ENCODE measurements around the gene CD302.
"Not testable (repeated sequence)": the region's sequence is repeated elsewhere in the genome, so short reads cannot be mapped to it uniquely, and the experiment has no call there.

Gene CD302, protein sequence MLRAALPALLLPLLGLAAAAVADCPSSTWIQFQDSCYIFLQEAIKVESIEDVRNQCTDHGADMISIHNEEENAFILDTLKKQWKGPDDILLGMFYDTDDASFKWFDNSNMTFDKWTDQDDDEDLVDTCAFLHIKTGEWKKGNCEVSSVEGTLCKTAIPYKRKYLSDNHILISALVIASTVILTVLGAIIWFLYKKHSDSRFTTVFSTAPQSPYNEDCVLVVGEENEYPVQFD

DNA sequence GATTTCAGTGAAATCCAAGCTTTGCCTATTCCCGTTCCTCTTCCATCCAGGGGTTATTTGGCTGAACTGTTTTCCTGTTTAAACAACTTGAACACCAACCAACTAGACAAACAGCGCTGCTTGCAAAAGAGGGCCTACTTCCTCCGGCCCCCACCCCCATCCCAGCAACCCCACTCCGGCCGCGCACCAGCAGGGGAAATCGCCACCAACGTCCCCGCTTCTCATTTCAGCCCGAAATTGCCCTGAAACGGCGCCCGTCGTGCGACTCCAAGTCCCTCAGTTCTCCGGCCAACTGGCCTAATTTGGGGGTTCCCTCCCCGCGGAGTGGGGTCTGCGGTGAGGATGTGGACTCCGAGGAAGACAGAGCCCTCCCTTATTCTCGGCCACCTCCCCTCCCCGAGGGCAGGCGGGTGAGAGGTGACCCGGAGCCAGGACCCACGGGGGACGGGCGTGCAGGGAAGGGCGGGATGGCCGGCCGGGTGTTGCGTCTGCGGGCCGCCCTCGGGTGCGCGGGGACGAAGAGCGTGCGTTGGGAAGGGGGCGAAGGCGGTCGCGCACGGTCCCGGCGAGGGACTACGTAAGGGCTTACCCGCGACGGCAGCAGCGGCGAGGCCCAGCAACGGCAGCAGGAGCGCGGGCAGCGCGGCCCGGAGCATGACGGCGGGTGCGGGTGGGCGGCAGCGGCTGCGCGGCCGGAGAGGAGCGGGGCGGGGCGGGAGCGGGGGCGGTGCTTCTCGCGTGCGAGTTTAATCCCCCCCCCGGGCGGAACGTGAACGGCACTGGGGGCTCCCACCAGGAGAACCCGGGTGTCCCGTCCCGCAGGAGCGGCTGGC lies at the start of gene CD302:
TSS of gene CD302 (minus strand) at position 666 of the 833 bp plus-strand sequence. CDS start at position 656, 10 bp downstream.
- FAIRE-seq = no peak

DNA sequence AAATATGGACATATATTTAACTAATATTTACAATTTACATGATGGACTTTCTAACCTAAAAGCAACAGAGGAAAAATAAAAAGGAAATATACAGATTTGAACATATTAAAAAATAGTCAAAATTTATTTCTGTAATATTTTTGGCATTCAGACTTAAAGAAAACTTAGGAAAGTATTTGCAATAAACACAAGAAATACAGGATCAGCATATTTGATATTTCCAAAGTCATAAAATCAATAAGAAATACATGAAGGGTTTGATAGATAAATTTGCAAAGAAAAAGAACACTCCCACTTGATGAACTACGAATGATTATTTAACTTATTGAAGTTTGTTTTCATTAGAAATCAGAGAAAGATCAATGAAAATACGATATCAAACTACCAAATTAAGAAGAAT lies 48.6 kb upstream of the CD302 start:
- no peak for FAIRE-seq

DNA sequence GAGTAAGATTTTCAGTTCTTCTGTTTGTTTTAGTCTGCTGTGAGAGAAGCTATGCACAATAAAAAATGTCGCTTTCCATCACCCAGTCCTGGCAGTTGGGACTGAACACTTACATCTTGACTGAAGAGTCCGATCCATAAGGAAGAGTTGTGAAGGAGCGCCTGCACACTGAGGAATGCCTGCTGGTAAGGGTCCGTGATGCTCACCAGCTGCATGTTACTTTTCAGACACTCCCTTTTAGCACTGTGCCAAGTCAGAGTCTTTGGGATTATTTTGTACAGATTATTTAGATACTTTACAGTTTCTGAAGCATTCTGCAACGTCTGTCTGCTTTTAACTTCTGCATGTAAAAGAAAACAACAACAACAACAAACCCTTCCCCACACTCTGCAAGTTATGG lies 42.6 kb upstream of the CD302 start:
- FAIRE-seq = no peak

DNA sequence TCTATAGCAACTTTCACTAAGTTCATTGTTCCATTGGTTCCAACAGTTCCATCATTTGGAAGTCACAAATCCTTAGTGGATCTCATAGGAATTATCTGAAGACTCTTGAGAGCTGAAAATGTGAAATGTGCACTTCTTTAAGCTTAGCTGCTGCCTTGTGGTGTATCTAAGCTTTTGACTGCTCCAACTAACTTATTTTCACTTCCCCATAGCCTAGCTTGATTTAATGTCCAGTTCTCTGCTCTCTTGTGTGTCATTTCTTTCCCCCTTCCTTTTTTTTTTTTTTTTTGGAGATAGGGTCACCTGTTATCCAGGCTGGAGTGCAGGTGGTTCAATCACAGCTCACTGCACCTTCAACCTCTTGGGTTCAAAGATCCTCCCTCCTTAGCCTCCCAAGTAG lies 34.9 kb upstream of the CD302 start:
- no peak for FAIRE-seq

DNA sequence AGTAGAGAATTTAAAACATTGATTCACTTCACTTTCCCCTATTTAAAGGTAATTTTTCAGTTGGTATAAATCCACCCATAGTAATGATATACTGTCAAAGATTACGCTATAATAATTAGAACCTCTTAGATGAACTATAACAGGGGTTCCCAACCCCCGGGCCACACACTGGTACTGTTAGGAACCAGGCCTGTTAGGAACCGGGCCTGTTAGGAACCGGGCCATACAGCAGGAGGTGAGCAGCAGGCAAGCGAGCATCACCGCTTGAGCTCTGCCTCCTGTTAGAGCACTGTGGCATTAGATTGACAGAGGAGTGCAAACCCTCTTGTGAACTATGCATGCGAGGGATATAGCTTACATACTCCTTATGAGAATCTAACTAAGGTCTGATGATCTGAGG lies 34.0 kb upstream of the CD302 start:
- FAIRE-seq = no peak

DNA sequence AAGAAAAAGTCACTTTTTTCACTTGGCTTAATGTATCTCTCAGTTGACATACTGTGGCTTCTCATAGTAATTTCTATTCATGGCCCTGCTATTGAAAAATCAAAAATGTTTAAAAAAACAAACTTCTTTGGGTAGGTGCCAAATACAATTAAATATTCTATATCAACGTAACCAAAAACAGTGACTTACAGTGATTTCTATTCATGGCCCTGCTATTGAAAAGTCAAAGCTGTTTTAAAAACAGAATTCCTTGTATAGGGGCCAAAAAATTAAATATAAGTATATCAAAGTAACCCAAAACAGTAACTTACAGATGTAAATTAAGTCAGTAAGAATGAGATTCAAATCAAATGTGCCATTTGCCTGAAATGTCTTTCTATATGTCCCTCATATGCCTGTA lies 31.4 kb upstream of the CD302 start:
- no peak for FAIRE-seq

DNA sequence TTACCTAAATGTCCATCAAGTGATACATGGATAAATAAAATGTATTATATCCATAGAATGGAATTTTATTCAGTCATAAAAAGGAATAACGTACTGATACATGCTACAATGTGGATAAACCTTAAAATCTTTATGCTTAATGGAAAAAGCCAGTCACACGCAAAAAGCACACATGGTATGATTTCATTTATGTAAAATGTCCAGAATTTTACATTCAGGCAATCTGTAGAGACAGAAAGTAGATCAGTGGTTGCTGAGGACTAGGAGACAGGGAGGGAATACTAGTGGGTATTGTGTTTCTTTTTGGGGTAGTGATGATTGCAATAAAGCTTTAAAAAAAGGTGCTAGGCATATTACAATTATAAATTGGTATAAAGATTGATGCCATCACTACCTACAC lies 30.7 kb upstream of the CD302 start:
- no peak for FAIRE-seq

DNA sequence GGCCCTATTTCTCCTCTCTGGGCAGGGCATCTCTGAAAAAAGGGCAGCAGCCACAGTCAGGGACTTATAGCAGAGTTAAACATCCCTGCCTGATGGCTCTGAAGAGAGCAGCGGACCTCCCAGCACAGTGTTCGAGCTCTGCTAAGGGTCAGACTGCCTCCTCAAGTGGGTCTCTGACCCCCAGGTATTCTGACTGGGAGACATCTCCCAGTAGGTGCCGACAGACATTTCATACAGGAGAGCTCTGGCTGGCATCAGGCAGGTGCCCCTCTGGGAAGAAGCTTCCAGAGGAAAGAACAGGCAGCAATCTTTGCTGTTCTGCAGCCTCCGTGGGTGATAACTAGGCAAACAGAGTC lies 24.4 kb upstream of the CD302 start:
- not testable (repeated sequence) for FAIRE-seq

DNA sequence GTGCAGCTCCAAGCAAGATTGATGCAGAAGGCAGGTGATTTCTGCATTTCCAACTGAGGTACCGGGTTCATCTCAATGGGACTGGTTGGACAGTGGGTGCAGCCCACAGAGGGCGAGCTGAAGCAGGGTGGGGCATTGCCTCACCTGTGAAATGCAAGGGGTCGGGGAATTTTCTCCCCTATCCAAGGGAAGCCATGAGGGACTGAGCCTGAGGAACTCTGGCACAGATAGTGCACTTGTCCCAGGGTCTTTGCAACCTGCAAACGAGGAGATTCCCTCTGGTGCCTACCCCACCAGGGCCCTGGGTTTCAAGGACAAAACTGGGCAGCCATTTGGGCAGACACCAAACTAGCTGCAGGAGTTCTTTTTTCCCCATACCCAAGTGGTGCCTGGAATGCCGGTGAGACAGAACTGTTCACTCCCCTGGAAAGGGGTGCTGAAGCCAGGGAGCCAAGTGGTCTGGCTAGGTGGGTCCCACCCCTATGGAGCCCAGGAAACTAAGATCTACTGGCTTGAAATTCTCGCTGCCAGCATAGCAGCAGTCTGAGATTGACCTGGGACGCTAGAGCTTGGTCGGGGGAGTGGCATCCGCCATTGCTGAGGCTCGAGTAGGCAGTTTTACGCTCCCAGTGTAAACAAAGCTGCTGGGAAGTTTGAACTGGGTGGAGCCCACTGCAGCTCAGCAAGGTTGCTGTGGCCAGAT lies 23.9 kb upstream of the CD302 start:
- not testable (repeated sequence) for FAIRE-seq

DNA sequence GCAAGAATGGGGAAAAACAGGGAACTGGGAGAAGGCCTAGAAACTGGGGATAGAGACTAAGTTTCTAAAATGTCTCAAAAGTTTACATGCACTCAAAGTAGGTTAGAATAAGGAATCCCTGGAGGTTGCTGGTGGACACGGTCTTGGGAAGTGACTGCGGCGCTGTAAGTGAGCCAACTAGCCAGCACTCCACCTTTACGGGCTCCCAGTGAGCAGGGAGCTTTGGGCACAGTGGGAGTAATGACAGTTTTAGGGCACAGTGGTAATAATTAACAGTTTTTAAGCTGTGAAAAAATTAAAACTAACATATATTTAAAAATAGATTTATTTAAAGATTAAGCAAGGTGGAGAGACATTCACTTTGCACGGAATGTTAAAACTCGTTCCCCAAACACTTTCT lies 20.9 kb upstream of the CD302 start:
- FAIRE-seq = no peak

DNA sequence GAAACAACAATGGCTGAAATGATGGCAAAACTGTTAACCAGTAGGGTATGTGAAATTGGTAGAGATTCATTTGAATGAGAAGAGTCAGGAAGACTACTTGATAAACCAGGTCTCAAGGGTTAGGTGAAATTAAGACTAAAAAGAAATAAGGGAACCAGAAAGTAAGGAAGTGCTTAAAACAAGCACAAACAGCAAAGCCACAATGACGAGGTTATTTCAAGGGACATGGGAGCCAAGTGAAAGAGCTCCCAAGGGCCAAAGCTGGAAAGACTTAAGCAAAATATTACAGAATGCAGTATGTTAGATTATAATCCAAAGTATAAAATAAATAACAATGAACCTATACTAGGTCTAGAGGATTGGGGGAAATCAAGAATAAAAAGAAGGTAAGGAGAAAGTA lies 19.3 kb upstream of the CD302 start:
- FAIRE-seq = no peak

DNA sequence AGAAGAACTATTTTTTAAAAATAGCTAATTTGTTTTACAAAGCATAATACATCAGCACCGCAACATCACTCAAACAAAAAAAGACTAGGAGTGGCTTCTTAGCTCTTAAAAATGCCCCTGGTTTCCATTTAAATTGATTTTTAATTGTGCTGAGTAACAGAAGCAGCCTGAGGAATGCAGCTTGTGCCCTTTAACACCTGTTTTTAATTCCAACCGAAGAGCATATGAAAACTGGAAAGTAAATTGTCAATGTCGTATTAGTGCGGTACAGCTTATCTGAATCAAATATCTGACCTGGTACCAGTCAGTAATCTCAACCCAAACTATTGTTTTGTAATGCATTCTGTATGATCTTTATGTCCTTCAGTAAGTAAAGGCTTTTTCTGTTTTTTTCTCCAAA lies 13.2 kb upstream of the CD302 start:
- FAIRE-seq = no peak

DNA sequence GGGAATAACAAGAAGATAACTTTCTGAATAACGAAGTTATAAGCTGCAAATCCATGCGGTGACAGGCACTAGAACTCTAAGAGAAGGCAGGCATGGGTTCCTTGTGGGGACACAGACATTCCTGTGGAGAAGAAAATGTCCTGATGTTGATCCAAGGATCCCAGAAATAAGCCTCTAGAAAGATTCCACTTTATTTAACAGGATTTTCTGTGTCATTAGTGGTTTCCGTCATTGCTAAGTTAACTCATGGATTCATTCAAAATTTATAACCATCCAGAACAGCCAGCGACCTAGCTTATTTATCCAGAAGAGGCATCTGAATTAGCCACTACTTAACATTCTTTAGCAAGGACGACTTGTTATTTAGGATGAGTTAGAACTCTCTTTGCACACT lies 10.0 kb upstream of the CD302 start:
- FAIRE-seq = no peak

DNA sequence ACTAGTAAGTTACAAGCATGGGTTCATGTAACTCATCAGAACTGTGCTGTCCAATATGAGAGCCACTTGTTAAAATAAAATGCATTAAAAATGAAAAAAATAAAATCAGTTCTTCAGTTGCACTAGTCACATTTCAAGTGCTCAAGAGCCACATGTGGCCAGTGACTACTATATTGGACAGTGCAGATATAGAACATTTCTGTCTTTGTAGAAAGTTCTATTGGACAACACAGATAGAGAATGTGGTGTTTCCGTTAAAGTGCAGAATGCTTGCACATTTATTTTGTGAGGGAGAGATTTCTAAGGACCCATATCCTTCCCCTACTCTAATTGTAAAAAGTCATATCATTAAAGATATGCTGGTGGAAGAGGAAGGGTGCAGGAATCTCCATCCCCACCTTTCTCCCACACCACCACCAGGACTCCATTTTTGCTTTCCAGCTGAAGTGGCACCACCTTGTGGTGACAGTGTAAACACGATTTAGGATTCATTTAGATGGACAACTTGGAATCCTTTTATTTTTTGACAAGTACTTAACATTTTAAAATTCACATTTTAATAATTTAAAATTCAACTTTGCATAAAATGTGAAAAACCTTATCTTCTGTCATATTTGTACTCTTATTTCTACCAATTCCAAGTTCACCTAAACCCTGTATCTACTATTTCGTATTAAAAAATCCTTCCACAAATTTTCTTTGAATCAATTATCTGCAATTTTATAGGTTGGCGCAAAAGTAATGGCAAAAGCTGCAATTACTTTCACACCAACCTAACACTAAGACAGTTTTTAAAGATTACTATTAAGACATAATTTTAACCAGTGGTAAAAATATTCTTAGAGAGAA lies 9.4 kb upstream of the CD302 start:
- FAIRE-seq = peak; percentile 21

DNA sequence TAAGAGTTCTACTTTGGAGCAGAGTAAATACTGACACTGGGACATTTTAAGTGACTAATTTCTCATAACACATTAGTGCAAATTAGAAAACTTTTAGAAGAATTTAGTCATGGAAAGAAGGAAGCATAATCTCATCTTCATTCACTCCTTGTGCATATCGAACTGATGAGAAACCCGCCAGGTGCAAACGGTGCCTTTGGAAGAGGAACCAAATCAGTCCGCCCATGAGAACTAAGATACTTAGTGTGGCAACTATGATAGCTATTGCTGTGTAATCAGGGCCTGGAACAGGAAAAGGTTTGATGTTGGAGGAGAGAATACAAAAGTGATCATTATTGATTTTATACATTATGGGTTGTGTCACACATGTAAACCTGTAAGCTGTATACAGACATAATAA lies 6.9 kb upstream of the CD302 start:
- no peak for FAIRE-seq

DNA sequence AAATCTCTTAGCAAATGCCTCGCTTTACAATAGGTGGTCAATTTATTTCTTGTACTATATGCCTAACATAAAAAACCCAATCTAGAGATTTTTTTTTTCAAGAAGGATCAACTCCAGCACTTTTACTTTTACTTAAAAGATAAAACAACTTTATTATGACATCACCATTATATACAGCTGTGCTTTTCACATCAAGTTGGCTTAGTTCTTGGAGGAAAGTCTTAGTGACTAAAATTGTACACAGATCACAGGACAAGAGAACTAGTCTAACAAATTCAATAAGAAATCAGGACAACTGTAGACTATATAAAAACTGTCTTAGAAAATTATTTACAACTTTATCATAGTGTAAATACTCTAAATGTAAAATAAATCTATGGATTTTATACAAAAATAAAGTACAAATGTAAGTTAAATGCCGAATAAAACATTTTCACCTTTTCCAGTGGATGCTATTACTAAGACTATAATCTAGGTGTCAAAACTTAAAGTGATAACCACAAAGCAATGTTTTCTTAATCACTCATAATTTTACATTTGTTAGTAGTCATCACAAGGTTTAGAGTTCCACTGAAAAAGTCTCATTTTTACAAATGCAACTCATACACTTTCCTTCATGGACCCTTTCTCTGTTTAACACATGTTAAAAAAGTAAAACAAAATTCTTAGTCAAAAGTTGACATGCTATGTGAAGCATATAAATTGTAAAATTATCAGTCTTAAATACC lies 5.4 kb upstream of the CD302 start:
- FAIRE-seq = no peak

DNA sequence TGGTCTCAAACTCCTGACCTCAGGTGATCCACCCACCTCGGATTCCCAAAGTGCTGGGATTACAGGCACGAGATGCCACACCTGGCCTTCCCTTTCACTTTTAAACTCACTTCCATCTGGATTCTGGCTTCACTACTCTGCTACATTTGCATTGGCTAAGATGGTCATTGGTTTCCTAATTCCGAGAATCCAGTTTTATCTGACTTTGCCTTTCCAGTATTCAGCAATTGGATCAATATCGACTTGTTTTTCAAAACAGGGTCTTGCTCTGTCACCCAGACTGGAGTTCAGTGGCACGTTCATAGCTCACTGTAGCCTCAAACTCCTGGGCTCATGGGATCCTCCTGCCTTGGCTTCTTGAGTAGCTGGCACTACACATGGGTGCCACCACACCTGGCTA lies 4.7 kb upstream of the CD302 start:
- FAIRE-seq = no peak

DNA sequence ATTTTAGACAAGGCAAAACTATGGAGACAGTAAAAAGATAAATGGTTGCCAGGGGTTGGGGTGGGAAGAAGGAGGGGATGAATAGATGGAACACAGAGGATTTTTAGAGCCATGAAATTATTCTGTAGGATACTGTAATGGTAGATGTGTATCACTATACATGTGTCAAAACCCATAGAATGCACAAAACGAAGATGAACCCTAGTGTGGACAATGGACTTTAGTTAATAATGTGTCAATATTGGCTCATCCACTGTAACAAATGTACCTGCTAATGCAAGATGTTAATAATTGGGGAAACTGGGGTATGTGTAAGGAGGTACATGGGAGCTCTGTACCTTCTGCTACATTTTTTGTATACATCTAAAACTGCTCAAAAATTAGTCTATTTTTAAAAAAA lies 1.8 kb upstream of the CD302 start:
- FAIRE-seq = no peak

DNA sequence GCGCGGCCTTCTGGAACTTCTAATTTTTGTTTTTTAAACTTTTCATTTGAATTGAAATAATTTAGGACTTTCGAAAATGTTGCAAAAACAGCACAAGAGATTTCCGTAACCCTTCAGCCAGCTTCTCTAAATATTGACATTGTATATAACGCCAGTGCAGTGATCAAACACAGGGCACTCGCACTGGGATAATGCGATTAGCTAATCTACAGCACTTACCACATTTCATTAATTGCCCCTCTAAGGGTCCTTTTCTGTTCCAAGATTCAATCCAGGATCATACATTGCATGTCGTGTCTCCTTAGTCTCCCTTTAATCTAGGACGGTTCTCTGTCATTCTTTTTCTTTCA lies 343 bp upstream of the CD302 start:
- FAIRE-seq = no peak

DNA sequence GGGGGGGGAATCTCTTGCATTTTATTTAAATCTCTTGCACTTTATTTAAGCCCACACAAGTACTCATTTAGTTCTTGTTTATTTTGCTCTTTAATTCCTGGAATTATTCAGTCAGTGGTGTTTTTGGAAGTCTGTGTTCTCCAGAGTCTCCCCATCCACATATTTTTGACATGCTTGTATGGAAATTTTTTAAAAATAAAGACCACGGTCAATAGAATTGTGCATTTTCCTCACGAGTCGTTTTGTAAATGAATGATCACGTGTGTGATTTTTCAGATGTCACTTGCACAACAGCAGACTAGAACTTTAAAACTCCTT lies 824 bp downstream of the CD302 start:
- no peak for FAIRE-seq

DNA sequence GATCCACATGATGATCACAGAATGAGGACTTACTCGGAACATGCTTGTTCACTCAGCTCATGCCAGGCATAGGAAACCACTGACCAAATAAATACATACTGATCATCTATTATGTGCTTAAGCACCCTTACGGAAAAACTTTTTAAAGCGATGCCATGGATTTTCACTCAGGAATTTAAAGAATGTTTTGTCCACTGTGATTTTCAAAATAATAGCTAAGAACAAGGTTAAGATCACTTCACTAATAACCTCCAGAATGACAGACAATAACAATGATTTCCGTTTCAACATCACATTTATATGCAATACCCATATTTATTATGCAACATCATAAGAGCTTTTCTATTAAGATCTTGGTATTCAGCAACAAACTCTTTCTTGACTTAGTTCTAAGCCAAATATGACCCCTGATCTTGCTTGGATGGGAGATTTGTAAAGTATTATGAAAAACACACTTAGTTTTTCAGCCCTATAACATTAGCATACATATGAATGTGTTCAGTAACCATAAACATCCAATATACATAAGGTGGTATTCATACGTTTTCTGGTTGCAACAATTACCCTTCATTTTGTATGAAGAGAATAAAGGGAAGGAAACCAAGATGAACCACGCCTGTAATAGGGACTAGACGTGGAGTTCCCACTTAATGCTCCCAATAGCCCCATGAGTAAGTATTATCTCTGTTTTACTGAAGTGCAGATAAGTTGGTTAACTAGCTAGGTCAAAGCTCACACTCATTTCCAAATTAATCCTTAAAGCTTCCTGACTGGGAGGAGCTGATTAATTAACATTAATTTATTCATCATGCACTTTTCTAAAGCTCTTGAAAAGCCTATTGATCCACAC lies 1.9 kb downstream of the CD302 start:
- FAIRE-seq = no peak

DNA sequence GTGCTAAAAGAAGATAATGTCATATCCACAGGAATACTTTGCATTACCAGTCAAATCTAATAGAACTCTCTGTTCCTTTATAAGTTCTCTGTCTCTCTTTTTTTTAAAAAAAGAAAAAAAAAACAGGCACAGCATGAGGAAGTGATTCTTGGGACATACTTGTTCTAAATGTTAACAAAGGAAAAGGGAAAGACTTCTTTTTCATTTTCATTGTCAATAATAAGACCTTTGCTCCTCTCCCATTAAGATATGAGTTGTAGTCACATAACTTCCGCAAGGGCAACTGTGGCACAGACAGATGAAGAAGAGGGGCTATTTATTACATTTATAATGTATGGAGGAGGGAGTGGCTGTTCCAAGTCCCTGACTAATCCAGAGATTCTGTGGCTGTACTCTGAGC lies 4.7 kb downstream of the CD302 start:
- FAIRE-seq = no peak

All from colon (tissue), 2 donors.